ENCODE results near the gene ABI3BP.

DNA sequence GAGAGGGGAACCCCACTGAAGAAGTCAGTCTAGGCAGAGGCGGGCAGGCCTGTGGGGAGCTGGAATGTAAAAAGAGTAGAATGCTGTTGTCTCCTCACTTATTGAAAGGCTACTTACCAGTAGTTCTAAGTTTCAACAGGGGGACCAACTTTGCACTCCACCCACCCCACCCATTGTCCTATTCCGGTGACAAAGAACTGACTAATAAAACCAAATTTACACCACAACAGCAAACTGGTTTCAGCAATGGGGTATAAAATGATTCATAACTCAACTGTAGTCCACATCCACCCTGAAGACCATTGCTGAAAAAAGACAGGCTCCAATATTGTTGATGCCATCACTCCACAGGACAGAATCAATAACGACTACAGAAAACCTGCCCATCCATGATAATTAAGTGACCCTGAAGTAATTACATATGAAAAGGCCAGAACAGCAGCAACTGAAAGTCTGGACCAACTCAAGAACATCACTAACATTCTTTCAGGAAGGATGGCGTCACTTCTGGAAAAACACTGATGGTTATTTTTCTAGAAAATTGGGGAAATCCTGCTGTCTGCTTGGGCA lies 80.2 kb downstream of the ABI3BP start:
- TF ChIP-seq, protein P1, sequence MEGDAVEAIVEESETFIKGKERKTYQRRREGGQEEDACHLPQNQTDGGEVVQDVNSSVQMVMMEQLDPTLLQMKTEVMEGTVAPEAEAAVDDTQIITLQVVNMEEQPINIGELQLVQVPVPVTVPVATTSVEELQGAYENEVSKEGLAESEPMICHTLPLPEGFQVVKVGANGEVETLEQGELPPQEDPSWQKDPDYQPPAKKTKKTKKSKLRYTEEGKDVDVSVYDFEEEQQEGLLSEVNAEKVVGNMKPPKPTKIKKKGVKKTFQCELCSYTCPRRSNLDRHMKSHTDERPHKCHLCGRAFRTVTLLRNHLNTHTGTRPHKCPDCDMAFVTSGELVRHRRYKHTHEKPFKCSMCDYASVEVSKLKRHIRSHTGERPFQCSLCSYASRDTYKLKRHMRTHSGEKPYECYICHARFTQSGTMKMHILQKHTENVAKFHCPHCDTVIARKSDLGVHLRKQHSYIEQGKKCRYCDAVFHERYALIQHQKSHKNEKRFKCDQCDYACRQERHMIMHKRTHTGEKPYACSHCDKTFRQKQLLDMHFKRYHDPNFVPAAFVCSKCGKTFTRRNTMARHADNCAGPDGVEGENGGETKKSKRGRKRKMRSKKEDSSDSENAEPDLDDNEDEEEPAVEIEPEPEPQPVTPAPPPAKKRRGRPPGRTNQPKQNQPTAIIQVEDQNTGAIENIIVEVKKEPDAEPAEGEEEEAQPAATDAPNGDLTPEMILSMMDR (conservative IDR thresholded peaks at IDR 0.05 in 1 of 2, IDR thresholded peaks at IDR 0.05 in 1 of 2; ENCODE audit: low read depth in 1 of 2, low read length in 2 of 2), result no peak
- no peak for TF ChIP-seq EZH2 (IDR thresholded peaks at IDR 0.05; ENCODE audit: low read length, missing control alignments)

Measured in fibroblast of lung (primary cell).